MM.1S (cell line): ENCODE measurements around the gene CABLES1.

Source experiments
- DNase-seq: peaks from one replicate; pipeline ENCODE4 v3.0.0-alpha.2; 2015
- H2AFZ ChIP-seq: fragments of 300-600 bp; sonication (generic); 2 replicates; pipeline ENCODE4 v1.6.0; 2016; ENCODE audit warnings: antibody characterized with exemption, low read length
- H3F3A ChIP-seq: fragments of 300-600 bp; sonication (generic); 2 replicates; pipeline ENCODE4 v1.6.1; 2016; ENCODE audit warnings: mild to moderate bottlenecking, antibody characterized with exemption, low read length, moderate library complexity, mixed read lengths; ENCODE audit not compliant: insufficient read depth
- H3K27ac ChIP-seq: fragments of 300-600 bp; sonication (generic); 2 replicates; pipeline ENCODE4 v1.5.1; 2016; ENCODE audit warnings: mild to moderate bottlenecking, low read length
- H3K27me3 ChIP-seq: fragments of 300-600 bp; sonication (generic); replicated peaks from 2 replicates; pipeline ENCODE4 v1.6.0; 2016; ENCODE audit warnings: low read length; ENCODE audit not compliant: insufficient read depth
- H3K36me3 ChIP-seq: fragments of 300-600 bp; sonication (generic); replicated peaks from 2 replicates; pipeline ENCODE4 v1.6.1; 2016; ENCODE audit warnings: mild to moderate bottlenecking, low read length, mixed read lengths; ENCODE audit not compliant: insufficient read depth
- H3K4me1 ChIP-seq: fragments of 300-600 bp; sonication (generic); 2 replicates; pipeline ENCODE4 v1.6.1; 2016; ENCODE audit warnings: low read length, mixed read lengths
- H3K4me2 ChIP-seq: fragments of 300-600 bp; sonication (generic); 2 replicates; pipeline ENCODE4 v1.6.0; 2016; ENCODE audit warnings: low read depth, low read length
- H3K4me3 ChIP-seq: fragments of 300-600 bp; sonication (generic); 2 replicates; pipeline ENCODE4 v1.5.1; 2016; ENCODE audit warnings: low read length, mixed read lengths
- H3K79me2 ChIP-seq: fragments of 300-600 bp; sonication (generic); 2 replicates; pipeline ENCODE4 v1.6.1; 2016; ENCODE audit warnings: mixed run types, low read length, mixed read lengths
- H3K9ac ChIP-seq: fragments of 300-600 bp; sonication (generic); 2 replicates; pipeline ENCODE4 v1.6.1; 2016; ENCODE audit warnings: low read length, mixed read lengths
- H3K9me2 ChIP-seq: fragments of 300-600 bp; sonication (generic); replicated peaks from 2 replicates; pipeline ENCODE4 v1.6.1; 2016; ENCODE audit warnings: mild to moderate bottlenecking, low read length, mixed read lengths; ENCODE audit not compliant: insufficient read depth
- H3K9me3 ChIP-seq: fragments of 300-600 bp; sonication (generic); replicated peaks from 2 replicates; pipeline ENCODE4 v1.6.1; 2016; ENCODE audit warnings: mild to moderate bottlenecking, low read length, mixed read lengths; ENCODE audit not compliant: insufficient read depth
- H4K20me1 ChIP-seq: fragments of 300-600 bp; sonication (generic); 2 replicates; pipeline ENCODE4 v1.6.1; 2016; ENCODE audit warnings: mild to moderate bottlenecking, low read length, moderate library complexity, mixed read lengths; ENCODE audit not compliant: insufficient read depth
- EZH2 ChIP-seq: fragments of 300-600 bp; sonication (generic); optimal IDR thresholded peaks from 2 replicates; pipeline ENCODE3; 2017; ENCODE audit warnings: low read depth, mild to moderate bottlenecking, antibody characterized with exemption, low read length, mixed read lengths
- EZH2phosphoT487 ChIP-seq: fragments of 300-600 bp; sonication (generic); IDR thresholded peaks from 2 replicates; pipeline ENCODE4 v1.6.1; 2018; ENCODE audit warnings: antibody characterized with exemption, low read length
- TF ChIP-seq, protein P1 (sequence below): fragments of 300-600 bp; sonication (generic); IDR thresholded peaks from 2 replicates; pipeline ENCODE4 v1.5.1; 2016; ENCODE audit warnings: antibody characterized with exemption, low read length, mixed read lengths

CABLES1 gene

DNA sequence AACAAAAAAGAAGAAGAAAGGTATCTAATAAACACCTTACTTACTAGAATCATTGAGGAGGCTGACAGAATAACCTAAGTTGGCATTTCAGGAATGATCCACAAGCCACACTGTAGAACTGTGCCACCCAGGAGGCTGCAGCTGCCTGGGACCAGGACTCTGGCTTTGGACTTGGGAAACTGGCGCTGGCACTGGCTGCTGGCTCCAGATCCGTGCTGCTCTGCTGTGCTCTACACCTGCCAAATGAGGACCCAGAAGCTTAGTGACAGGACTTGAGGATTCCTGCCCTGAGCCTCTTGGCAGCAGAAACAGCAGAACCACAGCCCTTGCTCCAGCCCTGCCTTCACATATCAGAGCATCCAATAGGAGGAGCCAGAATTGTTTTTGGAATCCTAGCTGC lies 113.5 kb downstream of the CABLES1 start:
- no peak overlapping the region for H3K4me2 ChIP-seq

DNA sequence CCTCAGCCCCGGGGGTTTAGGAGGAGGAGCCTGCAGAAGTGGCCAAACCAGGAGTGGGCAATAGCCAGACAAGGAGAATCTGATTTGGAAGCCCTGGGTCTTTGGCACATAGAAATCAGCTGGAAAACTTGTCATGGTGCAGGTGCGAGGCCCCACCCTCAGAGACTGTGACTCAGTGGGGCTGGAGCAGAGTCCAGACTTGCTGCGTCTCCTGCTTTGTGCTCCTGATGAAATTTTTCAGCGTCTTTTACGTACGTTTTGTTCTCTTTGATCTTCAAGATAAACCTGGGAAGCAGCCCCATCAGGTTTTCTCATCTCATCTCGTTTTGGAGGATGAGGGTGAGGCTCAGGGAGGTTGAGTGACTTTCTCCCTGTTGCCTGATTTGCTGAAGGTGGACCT lies 114.1 kb downstream of the CABLES1 start:
- H3K4me1 ChIP-seq, result no peaks in the 10 kb centered on the region
- no peak overlapping the region for H3K9ac ChIP-seq
- H3K27ac ChIP-seq, result no peak overlapping the region
- H3K9me3 ChIP-seq, result no peaks in the 10 kb centered on the region
- H4K20me1 ChIP-seq, result no peaks in the 10 kb centered on the region
- no peaks in the 10 kb centered on the region for H3K27me3 ChIP-seq
- no peak for DNase-seq
- H3K79me2 ChIP-seq, result peaks cover 6% of the 10 kb centered on the region; the same call in 1 of the 2 replicates
- TF ChIP-seq EZH2, result no peak
- no peak for TF ChIP-seq EZH2phosphoT487
- no peaks in the 10 kb centered on the region for H3K9me2 ChIP-seq
- no peak overlapping the region for H2AFZ ChIP-seq
- no peaks in the 10 kb centered on the region for H3F3A ChIP-seq
- no peak overlapping the region for H3K4me3 ChIP-seq
- no peak overlapping the region for H3K4me2 ChIP-seq
- peaks cover 10% of the 10 kb centered on the region; the same call in 1 of the 2 replicates for H3K36me3 ChIP-seq

More for the DNA sequence above, 113.5 kb downstream of the CABLES1 start:
- H3K27me3 ChIP-seq, result no peaks in the 10 kb centered on the region
- no peak overlapping the region for H3K27ac ChIP-seq
- DNase-seq, result no peak
- no peaks in the 10 kb centered on the region for H3K9me2 ChIP-seq
- H3K36me3 ChIP-seq, result peaks cover 13% of the 10 kb centered on the region; the same call in 1 of the 2 replicates
- H3K4me1 ChIP-seq, result peaks cover 2% of the 10 kb centered on the region
- no peak overlapping the region for H3K9ac ChIP-seq
- TF ChIP-seq EZH2 (no peak), EZH2phosphoT487 (no peak)
- TF ChIP-seq, protein P1, sequence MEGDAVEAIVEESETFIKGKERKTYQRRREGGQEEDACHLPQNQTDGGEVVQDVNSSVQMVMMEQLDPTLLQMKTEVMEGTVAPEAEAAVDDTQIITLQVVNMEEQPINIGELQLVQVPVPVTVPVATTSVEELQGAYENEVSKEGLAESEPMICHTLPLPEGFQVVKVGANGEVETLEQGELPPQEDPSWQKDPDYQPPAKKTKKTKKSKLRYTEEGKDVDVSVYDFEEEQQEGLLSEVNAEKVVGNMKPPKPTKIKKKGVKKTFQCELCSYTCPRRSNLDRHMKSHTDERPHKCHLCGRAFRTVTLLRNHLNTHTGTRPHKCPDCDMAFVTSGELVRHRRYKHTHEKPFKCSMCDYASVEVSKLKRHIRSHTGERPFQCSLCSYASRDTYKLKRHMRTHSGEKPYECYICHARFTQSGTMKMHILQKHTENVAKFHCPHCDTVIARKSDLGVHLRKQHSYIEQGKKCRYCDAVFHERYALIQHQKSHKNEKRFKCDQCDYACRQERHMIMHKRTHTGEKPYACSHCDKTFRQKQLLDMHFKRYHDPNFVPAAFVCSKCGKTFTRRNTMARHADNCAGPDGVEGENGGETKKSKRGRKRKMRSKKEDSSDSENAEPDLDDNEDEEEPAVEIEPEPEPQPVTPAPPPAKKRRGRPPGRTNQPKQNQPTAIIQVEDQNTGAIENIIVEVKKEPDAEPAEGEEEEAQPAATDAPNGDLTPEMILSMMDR, result no peak
- peaks cover 11% of the 10 kb centered on the region for H3K79me2 ChIP-seq
- no peak overlapping the region for H3K4me3 ChIP-seq
- H4K20me1 ChIP-seq, result no peaks in the 10 kb centered on the region
- no peaks in the 10 kb centered on the region for H3K9me3 ChIP-seq
- H3F3A ChIP-seq, result no peaks in the 10 kb centered on the region
- no peak overlapping the region for H2AFZ ChIP-seq

DNA sequence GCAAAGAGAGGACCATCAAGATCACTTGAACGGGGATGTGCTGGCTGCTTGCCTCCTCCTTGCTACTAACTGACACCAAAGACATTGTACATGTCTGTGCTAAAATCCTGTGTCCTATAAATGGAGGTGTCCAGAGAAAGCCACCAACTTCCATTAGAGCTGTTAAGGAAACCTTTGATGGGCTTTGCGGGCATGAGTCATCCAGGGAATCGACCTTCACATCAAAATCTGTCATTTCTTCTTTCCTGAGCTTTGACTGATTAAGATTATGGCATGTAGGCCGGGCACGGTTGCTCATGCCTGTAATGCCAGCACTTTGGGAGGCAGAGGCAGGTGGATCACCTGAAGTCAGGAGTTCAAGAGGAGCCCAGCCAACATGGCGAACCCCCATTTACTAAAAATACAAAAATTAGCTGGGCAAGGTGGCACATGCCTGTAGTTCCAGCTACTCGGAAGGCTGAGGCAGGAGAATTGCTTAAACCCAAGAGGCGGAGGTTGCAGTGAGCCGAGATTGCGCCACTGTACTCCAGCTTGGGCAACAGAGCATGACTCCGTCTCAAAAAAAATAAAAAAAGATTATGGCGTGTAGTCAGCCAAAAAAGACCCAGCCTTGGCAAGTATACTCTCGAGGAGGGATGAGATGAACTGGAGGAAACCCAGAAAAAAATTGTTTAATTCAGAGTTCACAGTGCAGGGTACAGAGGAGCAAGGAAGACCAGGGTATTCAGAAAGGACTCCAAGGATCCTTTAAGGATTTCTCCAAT lies 115.8 kb downstream of the CABLES1 start:
- Histone ChIP-seq H3K9me3 (no peaks in the 10 kb centered on the region), H3F3A (peaks cover 2% of the 10 kb centered on the region; the same call in 1 of the 2 replicates), H3K9ac (no peak overlapping the region), H3K4me3 (no peak overlapping the region), H3K79me2 (no peaks in the 10 kb centered on the region), H2AFZ (no peak overlapping the region), H4K20me1 (no peaks in the 10 kb centered on the region), H3K27me3 (no peaks in the 10 kb centered on the region), H3K4me2 (no peak overlapping the region), H3K27ac (no peak overlapping the region), H3K36me3 (peaks cover 10% of the 10 kb centered on the region; the same call in 1 of the 2 replicates), H3K4me1 (no peaks in the 10 kb centered on the region), H3K9me2 (no peaks in the 10 kb centered on the region)
- TF ChIP-seq, protein P1, result no peak
- TF ChIP-seq EZH2phosphoT487 (no peak), EZH2 (no peak)
- no peak for DNase-seq

DNA sequence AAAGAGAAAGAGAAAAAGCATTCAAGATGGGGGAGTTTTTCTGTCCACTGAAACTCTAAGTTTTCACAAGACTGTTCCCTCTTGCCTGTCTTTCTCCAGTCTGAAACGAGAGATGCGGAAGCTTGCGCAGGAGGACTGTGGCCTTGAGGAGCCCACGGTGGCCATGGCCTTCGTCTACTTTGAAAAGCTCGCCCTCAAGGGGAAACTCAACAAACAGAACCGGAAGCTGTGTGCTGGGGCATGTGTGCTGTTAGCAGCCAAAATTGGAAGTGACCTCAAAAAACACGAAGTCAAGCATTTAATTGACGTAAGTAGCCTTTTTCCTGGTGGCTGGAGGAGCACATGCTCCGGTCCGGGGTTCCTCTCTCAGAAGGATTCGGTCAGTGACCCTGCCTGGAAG lies 118.3 kb downstream of the CABLES1 start:
- Histone ChIP-seq H3K79me2 (no peaks in the 10 kb centered on the region), H3K27me3 (no peaks in the 10 kb centered on the region), H3K36me3 (peaks cover 17% of the 10 kb centered on the region), H3K4me3 (no peak overlapping the region), H2AFZ (no peak overlapping the region), H3K27ac (no peak overlapping the region), H4K20me1 (no peaks in the 10 kb centered on the region), H3K9me2 (no peaks in the 10 kb centered on the region), H3K4me1 (peaks cover 5% of the 10 kb centered on the region; the same call in 1 of the 2 replicates), H3K9ac (no peak overlapping the region), H3F3A (peaks cover 5% of the 10 kb centered on the region), H3K4me2 (no peak overlapping the region), H3K9me3 (no peaks in the 10 kb centered on the region)
- TF ChIP-seq EZH2phosphoT487 (no peak), EZH2 (no peak)
- TF ChIP-seq, protein P1, result no peak
- DNase-seq, result no peak
